HG03159 (cell line): ENCODE data around the gene CCDC61.

Experiments used
- ATAC-seq: cut with Tn5 transposase; IDR thresholded peaks from one replicate; pipeline ENCODE4 v1.9.1; 2021; ENCODE audit warnings: mild to moderate bottlenecking, moderate library complexity; ENCODE audit not compliant: unreplicated experiment

Gene CCDC61

DNA sequence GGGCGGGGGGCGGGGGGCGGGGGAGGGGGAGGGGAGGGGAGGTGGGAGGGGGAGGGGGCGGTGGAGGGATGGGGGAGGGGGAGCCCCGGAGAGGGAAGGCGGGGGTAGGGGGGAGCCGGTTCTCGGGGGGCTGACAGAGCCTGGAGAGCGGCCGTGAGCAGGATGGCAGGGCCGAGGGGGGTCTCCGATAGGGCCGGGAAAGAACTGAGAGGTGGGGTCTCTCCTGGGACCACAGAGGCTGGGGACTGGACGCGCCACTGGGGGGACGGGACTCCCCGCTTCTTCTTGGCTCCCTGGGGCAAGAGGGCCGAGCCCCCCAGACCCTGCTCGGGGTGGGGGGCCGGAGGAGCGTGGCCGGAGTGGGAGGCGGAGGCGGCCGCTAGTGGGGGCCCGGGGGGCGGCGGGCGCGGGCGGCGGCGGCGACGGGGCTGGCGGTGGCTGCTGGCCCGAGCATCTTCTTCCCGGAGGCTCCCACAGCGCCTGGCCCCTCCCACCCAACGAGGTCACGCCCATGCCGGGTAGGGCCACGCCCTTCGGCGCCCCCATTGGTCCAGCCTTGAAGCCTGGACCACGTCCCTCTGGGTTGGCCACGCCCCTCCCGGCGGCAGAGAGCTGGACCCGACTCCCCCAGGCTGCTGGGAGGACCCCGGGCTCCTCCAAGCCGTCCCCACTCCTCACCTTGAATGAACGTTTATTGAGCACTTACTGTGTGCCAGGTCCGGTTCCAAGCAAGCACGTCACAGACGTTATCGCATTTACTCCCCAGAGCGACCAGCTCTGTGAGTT lies 21.5 kb upstream of the CCDC61 start, which contains the start of gene NOVA2:
TSS of gene NOVA2 (minus strand) at position 313 of the 786 bp plus-strand sequence. CDS start 514 bp downstream, outside the sequence.
- no peak for ATAC-seq

DNA sequence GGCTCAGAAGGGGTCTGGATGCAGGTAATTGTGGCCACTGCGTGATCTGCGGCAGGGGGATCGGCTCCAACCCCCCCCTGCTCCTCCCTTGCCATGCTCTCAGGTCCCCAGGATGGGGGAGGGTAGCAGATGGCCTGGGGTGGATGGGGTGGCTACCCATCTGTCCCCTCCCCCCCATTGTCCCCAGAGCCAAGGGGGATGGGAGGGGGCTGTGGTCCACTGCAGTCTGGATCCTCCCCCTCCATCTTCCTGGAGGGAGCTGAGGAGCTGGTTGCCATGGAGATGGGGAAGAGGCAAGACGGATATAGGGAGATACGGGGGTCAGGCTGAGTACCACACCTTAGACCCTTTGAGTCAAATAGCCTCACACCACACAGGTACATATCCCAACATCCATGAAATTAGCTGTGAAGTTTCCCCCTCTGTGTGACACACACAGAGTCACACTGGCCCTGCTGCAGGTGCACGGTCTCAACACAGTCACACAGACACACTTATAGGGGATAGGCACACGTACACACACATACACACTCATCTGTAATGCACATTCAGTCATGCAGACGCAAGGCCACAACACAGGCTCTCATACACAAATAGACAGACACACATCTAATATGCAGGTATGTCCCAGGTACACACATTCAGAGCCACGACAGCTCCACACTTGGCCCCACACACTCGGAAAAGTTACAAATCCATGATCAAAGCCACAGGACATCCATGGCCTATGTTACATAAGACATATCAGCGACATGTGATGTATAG lies 19.8 kb upstream of the CCDC61 start:
- ATAC-seq = no peak

DNA sequence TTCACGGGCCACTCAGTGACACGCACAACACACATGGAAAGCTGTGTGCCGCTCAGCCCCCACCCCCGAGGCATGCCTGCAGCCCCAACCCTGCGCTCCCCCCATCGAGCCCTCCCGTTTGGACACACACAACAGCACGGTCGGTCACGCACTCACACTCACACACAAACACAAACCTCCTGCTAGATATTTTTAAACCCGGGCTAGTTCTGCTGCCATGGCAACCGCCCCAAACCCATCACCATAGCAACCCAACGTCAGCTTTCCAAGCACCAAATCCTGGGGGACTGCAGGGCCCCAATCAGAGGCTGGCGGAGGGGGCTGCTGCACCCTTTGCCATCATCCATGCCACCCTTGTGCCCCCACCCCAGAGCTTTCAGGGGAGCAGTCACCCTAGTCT lies 19.1 kb upstream of the CCDC61 start:
- no peak for ATAC-seq

DNA sequence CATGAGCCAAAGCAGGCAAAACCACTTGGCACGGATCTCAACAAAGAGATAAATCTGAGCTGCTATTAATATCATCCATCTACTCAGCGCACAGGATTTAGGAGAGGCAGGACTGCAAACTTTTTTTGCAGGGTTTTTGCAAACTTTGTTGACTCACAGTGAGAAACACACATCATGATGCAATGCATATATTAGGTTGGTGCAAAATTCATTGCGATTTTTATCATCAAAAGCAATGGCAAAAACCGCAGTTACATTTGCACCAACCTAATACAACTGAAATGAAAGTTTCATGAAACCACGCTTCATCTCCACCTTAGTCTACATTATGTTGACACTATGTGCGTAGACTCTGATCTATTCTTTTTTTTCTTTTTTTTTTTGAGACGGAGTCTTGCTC lies 17.1 kb upstream of the CCDC61 start:
- ATAC-seq = no peak

DNA sequence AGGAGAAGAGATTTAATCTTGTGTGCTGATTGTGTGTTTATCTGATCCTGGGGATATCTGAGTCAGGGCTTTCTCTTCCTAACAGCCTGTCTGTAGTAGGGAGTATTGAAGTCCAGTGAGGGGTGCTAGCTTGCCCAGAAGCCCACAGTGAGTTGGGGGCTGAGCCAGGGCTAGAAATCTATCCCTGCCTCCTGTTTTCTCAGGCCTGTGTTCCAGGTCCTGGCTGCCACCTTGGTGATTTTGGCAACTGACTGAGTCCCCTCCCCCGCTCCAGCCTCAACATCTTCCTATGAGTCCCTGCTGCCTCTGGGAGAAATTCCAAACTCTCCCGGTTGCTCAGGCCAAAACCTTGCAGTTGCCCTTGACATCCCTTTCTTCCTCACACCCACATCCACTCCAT lies 13.9 kb upstream of the CCDC61 start:
- no peak for ATAC-seq

DNA sequence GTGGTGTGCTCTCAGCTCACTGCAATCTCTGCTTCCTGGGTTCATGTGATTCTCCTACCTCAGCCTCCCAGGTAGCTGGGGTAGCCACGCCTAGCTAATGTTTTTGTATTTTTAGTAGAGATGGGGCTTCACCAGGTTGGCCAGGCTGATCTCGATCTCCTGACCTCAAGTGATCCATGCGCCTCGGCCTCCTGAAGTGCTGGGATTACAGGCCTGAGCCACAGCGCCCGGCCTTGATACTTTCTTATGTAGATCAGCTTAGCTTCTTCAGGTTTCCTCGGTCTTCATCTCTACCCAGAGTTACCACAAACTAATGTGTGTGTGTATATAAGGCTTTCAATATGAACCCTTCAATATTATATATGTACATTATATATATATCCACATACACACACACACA lies 9.9 kb upstream of the CCDC61 start:
- ATAC-seq = no peak

DNA sequence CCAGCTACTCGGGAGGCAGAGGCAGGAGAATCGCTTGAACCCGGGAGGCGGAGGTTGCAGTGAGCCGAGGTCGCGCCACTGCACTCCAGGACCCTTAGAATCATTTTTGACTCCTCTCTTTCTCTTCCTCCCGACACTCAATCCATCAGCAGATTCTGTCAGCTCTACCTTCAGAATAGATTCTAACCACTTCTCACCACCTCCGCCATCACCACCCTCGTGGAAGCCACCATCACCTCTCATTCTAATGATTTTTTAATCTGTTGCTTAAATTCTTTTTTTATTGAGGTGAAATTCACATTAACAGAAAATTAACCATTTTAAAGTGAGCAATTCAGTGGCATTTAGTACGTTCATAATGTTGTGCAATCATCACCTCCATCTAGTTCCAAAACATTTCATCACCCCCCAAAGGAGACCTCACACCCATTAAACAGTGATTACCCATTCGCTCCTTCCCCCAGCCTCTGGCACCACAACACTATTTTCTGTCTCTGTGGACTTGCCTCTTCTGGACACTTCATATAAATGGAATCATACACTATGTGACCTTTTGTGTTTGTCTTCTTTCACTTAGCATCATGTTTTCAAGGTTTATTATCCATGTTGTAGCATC lies 5.0 kb upstream of the CCDC61 start:
- no peak for ATAC-seq

DNA sequence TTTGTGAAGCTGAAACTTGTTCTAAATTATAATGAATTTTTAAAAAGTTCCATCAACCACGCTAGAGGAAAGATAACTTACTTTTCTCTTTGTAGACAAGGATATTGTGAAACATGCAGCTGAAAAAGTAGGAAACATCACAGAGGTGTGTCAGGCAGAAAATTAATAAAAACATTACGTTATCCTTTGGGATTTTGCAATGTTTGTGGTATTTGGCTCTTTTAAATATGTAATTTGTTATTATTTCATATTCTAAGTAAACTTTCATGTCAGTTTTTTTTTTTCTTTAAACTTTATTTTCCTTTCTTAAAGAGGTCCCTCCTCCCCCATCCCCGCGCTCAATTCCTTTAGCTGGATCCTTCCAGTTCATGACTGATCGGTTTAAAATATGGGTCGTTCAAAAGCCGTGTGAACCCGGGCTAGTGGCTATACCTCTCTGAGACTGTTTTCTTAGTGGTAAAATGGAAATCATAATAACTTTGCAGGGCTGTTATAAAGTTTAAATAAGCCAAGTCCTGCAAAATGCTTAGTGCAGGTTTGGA lies 740 bp upstream of the CCDC61 start:
- no peak for ATAC-seq

DNA sequence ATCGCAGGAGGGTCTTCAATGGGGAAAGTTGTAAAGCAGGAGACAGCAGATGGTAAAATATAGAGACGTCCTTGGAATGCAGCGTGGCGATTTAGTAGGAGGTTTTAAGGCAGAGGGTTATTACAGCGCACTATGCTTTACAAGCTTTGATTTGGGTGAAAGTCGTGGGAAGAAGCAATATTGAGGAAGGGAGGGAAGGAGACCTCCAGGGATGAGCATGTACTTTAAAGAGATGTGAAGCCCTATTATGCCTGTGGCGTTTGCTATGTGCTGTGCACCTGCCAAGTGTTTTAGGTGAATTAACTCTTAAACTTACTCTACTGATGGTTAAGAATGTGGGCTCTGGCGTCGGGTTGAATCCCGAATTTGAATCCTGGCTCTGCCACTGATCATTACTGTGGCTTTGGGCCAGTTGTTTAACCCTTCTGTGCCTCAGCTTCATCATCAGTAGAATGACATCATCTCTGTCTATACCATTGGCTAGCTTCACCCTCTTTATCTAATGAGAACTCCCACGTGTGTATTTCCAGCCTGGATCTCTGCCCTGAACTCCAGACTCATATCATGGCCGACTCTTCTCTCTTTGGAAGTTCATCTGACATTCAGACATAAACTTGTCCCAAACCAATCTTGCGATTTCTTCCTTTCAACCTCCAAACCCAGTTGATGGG lies 583 bp downstream of the CCDC61 start:
- ATAC-seq = no peak

DNA sequence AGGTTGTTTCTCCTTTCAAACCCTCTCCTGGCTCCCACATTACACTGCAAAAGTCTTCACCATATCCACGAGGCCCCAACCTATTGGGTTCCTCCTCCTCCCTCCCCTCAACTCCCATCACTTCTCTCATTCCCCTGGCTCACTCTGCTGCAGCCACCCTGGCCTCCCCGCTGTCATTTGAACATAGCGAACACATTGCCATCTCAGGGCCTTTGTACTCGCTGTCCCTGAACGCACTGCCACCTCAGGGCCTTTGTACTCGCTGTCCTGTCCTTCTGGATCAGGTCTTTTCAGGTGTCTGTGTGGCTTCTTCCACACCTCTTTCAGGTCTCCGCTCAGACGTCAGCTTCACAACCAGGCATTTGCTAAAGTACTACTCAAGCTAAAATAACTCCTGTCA lies 1.7 kb downstream of the CCDC61 start:
- no peak for ATAC-seq

DNA sequence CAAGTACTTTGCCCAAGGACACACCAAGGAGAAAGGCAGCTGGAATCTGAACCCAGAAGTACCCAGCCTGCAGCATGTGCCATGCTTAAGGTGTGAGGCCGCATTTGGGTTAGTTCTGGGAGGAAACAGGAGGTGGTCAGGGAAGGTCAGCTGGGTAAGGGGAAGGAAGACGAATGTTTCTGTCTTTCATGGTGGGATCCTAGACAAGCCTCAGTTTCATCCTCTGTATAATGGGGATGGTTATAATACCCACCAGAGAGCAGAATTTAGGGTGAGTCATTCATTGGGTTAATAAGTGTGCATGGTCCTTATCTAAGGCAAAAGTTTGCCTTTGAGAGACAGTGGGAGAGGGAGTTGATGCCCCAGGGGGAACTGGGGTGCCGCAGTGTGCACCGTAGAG lies 3.6 kb downstream of the CCDC61 start:
- ATAC-seq = no peak

DNA sequence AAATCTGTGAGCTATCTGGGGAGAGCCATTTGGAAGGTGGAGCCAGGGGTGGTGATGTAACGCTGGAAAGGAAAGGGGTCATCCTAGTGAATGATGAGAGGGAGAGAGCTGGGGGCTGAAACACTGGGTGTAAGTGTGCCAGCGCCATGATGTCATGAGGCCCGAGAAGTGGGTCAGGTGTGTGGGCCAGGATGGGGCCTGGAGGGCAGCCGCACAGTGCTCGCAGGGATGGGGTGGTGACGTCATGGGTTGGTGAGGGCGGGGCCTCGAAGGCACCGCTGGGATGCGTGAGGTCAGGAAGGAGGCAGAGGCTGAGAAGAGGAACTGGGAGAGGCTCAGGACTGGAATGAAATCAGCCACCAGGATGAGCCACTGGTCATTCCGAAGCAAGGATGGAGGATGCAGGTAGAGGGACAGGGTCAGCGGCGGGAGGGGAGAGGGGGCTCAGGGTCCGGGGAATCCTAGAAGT lies 4.4 kb downstream of the CCDC61 start:
- no peak for ATAC-seq

DNA sequence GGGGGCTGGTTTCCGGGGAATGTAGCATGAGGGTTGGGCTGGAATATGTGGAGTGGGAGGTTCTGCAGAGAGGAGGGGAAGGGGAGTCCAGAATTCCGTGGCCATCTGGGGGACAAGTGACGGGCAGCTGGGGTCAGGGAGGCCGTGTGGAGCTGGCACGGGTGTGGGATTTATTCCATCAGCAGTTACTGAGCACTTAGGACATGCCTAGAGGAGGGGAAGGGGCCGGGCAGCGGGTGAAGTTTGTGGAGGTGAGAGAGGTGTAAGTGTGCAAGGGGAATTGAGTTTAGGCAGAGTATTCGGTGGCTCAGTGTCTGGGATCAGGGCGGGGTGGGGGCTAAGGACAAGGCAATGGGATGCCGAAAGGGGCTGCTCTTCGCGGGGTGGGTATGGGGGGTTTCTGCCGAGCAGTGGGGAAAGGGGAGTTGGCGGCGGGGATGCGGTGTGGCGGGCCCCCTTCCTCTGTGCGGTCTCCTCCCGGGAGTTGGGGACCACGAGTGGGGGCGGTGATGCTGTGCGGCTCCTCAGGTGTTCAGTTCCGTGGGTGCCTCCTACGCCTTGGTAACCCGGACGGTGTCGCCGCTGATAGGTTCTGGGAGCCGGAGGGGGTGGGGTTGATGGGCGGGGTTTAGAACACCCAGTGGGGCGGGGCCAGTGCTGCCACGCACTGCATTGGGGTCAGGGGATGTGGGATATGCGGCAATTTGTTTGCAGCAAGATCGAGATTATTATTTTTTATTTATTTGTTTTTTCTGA lies 5.4 kb downstream of the CCDC61 start:
- ATAC-seq = peak; percentile 53

DNA sequence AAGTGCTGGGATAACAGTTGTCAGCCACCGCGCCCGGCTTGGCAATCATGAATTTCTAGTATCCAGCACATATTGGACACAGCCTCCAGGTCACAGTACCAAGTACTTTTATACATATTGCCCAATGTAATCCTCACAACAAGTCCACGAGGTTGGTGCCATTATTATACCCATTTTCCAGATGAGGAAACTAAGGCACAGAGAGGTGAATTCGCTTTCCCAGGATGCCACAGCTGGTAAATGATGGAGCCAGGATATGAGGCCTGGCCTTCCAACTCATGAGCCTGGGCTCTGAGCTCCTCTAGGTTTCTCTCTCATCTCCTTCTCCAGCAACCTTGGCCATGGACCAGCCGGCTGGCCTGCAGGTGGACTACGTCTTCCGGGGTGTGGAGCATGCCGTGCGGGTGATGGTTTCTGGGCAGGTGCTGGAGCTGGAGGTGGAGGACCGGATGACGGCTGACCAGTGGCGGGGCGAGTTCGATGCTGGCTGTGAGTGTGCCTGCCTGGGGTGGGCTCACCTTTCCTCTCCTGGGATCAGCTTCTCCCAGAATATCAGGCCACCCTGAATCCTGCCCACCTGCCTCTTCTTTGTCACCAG lies 7.5 kb downstream of the CCDC61 start:
- ATAC-seq = no peak

DNA sequence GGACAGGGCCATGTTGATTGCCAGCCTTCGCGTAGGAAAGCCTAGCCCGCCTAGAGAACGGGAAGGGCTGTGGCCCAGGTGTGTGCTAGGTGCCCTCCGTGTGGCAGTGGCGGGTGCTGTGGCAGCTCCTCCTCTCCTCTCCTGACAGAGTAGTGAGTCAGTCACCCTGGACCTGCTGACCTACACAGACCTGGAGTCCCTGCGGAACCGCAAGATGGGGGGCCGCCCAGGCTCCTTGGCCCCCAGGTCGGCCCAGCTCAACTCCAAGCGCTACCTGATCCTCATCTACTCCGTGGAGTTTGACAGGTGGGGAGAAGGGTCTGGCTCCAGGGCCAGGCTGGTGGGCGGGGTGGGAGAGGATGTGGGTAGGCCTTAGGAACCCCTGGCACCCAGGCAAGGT lies 11.1 kb downstream of the CCDC61 start:
- no peak for ATAC-seq

DNA sequence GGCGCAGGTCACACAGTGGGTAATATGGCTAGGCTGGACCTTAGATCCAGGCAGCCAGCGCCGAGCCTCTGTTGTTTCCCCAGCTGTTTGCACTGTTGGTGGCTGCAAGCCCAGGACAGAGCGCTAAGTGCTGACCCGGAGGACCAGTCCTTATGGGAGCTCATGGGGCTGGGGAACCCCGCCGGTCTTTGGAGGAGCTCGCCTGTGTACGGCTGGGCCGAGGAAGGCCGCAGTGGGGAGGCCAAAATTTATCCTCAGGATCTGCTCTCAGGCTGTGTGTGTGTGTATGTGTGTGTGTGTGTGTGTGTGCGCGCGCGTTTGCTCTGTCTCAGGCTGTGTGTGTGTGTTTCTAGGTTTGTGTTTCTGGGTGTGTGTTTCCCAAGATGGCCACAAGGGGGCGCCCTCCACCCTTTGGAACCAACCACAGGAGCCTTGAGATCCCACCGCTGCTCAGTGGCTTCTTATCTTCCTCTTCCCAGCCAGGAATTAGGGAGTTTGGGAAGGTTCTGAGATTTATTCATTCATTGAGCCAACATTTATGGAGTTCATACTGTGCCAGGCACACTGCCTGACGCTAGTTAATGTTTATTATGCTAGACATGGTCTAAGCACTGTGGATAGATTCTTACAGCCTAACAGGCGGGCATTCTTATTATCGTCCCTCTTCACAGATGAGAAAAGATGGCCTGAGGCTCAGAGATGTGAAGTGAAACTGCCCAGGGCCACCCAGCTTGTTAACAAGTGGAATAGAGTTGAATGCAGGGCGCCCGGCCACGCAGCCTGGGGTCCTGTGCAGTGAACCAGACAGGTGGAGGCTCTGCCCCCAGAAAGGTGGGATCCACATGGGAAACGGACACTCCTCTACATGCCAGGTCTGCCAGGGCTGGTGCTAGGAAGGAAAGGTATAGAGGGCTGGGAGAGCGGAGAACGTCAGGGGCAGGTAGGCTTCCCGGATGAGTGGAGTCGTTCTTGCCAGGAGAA lies 14.6 kb downstream of the CCDC61 start:
- no peak for ATAC-seq

DNA sequence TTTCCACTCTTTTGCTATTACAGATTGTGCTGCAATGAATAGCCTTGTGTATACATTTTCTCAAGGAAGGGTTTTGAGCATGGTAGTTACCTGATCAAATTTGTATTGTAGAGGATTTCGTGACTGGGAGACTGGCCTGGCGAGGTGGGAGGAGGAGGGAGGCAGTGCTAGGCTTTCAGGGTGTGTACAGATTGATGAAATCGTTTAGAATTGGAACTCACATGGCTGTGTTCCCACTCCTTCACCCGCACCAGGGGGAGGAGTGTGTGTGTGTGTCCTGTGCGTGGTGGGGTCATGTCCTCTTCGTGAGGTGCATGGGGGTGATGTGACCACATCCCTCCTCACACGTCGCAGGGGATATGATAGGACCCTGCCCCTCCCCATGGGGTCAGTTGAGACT lies 19.3 kb downstream of the CCDC61 start:
- ATAC-seq = no peak

DNA sequence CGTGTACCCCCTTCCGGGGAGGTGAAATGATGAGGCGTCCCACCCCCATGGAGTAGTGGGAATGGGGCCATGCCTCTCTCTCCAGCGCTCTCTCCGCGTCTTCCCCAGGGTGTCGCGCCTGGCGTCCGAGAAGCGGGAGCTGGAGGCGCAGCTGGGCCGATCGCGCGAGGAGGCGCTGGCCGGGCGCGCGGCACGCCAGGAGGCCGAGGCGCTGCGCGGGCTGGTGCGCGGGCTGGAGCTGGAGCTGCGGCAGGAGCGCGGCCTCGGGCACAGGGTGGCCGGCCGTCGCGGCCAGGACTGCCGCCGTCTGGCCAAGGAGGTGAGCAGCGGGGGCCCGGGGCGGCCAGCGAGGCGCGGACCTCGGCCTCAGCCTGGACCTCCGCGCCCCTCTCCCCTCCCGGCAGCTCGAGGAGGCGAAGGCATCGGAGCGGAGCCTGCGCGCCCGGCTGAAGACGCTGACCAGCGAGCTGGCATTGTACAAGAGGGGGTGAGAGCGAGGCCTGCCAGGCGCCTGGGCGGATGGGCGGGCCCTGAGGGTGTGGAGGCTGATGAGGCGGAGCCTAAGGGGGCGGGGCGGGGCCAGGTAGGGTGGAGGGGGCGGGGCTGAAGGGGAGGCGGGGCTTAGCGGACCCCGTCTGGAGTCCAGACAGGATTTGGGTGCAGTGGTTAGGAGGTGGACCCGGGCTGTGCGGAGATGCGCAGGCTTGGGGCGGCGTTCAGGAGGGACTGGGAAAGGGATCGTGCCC lies 19.8 kb downstream of the CCDC61 start:
- ATAC-seq = no peak
